GM12878 (cell line): Measurements from ENCODE around the gene TRIM43. TPM values are rescaled to one million over a fixed set of nuclear protein-coding genes. Genes with fewer than 3 reads are reported as not detected.

Experiments used
- polyA plus RNA-seq, 11 experiments: library from polyadenylated mRNA; depleted of rRNA in 4 of 11; unstranded in 6 of 11; stranded (reverse) in 5 of 11; fragments of >200 nt; fragmentation: Nextera tagmentation in 4 of 11; fragmentation: Illumina TruSeq in 1 of 11; extraction: Ambion mirVana in 4 of 11; extraction: Trizol in 1 of 11; gene quantifications; 1 replicate in 1 of 11; 2 replicates in 10 of 11; pipeline versions ENCODE4 v1.2.1 to v1.2.3, GENCODE V29; 2011 to 2016; ENCODE audit warnings: inconsistent platforms in 2 of 11, missing spikeins in 2 of 11, low read depth in 1 of 11
- small RNA-seq: library from RNA; depleted of rRNA; stranded (forward); fragments of <200 nt; gene quantifications from one replicate; pipeline ENCODE3, GENCODE V24; 2014
- total RNA-seq, 4 experiments: library from RNA; depleted of rRNA in 3 of 4; stranded (reverse); fragments of >200 nt in 3 of 4; fragmentation: Illumina TruSeq in 1 of 4; extraction: Trizol in 1 of 4; gene quantifications; 2 replicates each; pipeline versions ENCODE4 v1.2.1 to v1.2.3, GENCODE V29; 2013 to 2021

The TRIM43 gene
- total and polyA plus RNA-seq, 10 of the 15 experiments (the other 5 are each of a cell fraction or from before 2014, with no cell fraction given) = not detected

Small RNA genes within 50 kb of the gene (small RNA-seq; reads per million reads assigned to genes)
- gene AC009237.4 (not detected), gene AC009237.7 (not detected)

Other genes starting within 250 kb of the TRIM43 start
- 25.3 and 31.0 TPM in 2 replicates for gene FAHD2A, start 189.3 kb upstream of the TRIM43 start, total RNA-seq (2014; rRNA removed)
- gene FAHD2A, start 189.3 kb upstream of the TRIM43 start, total RNA-seq (2014; rRNA removed; fragmentation: Illumina TruSeq; extraction: Trizol) = 24.2 and 24.8 TPM in 2 replicates
- gene FAHD2A, start 189.3 kb upstream of the TRIM43 start, total RNA-seq (2021) = 25.8 and 28.2 TPM in 2 replicates
- 26.2 and 38.2 TPM in 2 replicates for gene FAHD2A, start 189.3 kb upstream of the TRIM43 start, polyA plus RNA-seq (2011; rRNA removed)
- 19.0 and 24.9 TPM in 2 replicates for gene FAHD2A, start 189.3 kb upstream of the TRIM43 start, polyA plus RNA-seq (2014; fragmentation: Illumina TruSeq; extraction: Trizol)
- gene FAHD2A, start 189.3 kb upstream of the TRIM43 start, polyA plus RNA-seq (2014; fragmentation: Nextera tagmentation; extraction: Ambion mirVana) = 10 to 100 TPM; 11.2 to 15.2 TPM
- gene FAHD2A, start 189.3 kb upstream of the TRIM43 start, polyA plus RNA-seq (2014; rRNA removed) = 27.9 and 30.8 TPM in 2 replicates
- 10 to 100 TPM; 23.5 to 28.2 TPM for gene FAHD2A, start 189.3 kb upstream of the TRIM43 start, polyA plus RNA-seq (2016; fragmentation: Nextera tagmentation; extraction: Ambion mirVana)
- gene TRIM43B, start 107.2 kb upstream of the TRIM43 start, total RNA-seq (2014; rRNA removed) = not detected in 2 replicates
- gene TRIM43B, start 107.2 kb upstream of the TRIM43 start, total RNA-seq (2014; rRNA removed; fragmentation: Illumina TruSeq; extraction: Trizol) = not detected in 2 replicates
- gene TRIM43B, start 107.2 kb upstream of the TRIM43 start, total RNA-seq (2021) = not detected in 2 replicates
- gene TRIM43B, start 107.2 kb upstream of the TRIM43 start, polyA plus RNA-seq (2011; rRNA removed) = not detected in 2 replicates
- gene TRIM43B, start 107.2 kb upstream of the TRIM43 start, polyA plus RNA-seq (2014; fragmentation: Illumina TruSeq; extraction: Trizol) = not detected in 2 replicates
- gene TRIM43B, start 107.2 kb upstream of the TRIM43 start, polyA plus RNA-seq (2014; fragmentation: Nextera tagmentation; extraction: Ambion mirVana) = not detected
- 0.05 TPM in 1 of 2 replicates, not detected in the other for gene TRIM43B, start 107.2 kb upstream of the TRIM43 start, polyA plus RNA-seq (2014; rRNA removed)
- not detected for gene TRIM43B, start 107.2 kb upstream of the TRIM43 start, polyA plus RNA-seq (2016; fragmentation: Nextera tagmentation; extraction: Ambion mirVana)